ENCODE data around the gene PLXNB2. TPM values are rescaled to one million over a fixed set of nuclear protein-coding genes. Genes with fewer than 3 reads are reported as not detected.

PLXNB2 gene
- total RNA-seq, 3 donors from 2014 or later = 232 to 318 (median 250) TPM

DNA sequence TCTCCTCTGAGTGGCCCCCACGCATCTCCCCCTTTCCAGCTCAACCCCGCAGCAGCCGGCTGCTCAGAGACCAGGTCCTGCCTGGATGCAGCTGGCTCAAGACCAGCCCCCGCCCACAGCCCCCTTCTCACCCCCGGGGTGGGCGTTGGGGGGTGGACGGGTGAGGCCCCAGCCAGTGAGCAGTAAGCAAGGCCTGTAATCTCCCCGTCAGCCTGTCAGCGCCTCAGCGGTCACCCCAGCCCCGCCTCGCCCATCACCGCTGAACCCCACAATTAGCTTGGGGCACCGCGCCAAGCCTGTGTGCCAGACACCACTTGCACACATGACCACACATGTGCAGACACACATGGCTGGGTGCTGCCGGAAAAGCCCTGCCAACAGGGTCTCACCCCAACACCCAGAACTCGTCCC is 5.9 kb downstream of the PLXNB2 start:
- no peak for ATAC-seq
- TF ChIP-seq, protein P1, sequence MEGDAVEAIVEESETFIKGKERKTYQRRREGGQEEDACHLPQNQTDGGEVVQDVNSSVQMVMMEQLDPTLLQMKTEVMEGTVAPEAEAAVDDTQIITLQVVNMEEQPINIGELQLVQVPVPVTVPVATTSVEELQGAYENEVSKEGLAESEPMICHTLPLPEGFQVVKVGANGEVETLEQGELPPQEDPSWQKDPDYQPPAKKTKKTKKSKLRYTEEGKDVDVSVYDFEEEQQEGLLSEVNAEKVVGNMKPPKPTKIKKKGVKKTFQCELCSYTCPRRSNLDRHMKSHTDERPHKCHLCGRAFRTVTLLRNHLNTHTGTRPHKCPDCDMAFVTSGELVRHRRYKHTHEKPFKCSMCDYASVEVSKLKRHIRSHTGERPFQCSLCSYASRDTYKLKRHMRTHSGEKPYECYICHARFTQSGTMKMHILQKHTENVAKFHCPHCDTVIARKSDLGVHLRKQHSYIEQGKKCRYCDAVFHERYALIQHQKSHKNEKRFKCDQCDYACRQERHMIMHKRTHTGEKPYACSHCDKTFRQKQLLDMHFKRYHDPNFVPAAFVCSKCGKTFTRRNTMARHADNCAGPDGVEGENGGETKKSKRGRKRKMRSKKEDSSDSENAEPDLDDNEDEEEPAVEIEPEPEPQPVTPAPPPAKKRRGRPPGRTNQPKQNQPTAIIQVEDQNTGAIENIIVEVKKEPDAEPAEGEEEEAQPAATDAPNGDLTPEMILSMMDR (IDR thresholded peaks at IDR 0.05) = no peak
- intact Hi-C loops (cut with DNase I, micrococcal nuclease) = no loop called here
- peaks cover 85% of the 10 kb centered on the region for H3K4me1 ChIP-seq (ENCODE audit: low read depth)
- no peak overlapping the region for H3K4me3 ChIP-seq
- H3K36me3 ChIP-seq (ENCODE audit: low read depth) = no peaks in the 10 kb centered on the region
- no peaks in the 10 kb centered on the region for H3K9me3 ChIP-seq
- DNase-seq = peak in 1 of 3 donors; percentile 64

DNA sequence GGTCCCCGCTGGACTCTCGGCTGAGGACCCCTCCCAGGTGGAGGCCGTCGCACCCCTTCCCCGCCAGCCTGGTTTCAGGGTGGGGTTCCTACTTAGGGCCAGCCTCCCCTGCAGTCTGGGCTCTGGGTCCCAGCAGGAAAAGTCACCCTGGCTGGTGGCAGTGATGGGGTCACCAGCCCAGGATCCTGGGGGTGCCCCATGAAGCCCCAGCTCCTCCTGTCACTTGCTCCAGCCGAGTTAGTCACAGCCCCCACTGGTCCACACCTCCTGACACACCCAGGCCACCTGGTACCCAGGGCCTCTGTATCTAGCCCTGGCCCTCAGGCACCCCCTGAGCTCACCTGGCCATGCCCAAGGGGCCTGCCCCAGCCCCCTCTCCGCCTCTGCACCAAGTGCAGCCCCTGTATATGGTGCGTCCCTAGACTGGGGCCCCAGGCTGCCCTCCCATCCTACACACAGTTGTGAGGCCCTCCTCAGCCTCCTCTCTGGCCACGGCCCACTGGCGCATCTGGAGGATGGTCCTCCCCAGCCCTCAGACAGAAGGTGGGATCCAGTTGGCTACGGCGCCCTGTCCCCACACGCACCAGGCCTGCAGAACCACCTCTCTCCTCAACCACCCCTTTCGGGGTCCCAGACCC is 6.7 kb downstream of the PLXNB2 start:
- DNase-seq = no peak
- H3K4me3 ChIP-seq = no peak overlapping the region
- H3K4me1 ChIP-seq (ENCODE audit: low read depth) = peaks cover 83% of the 10 kb centered on the region
- TF ChIP-seq, protein P1 (IDR thresholded peaks at IDR 0.05) = no peak
- no peak for ATAC-seq
- intact Hi-C loops (cut with DNase I, micrococcal nuclease) = no loop called here
- no peaks in the 10 kb centered on the region for H3K9me3 ChIP-seq
- H3K36me3 ChIP-seq (ENCODE audit: low read depth) = no peaks in the 10 kb centered on the region

DNA sequence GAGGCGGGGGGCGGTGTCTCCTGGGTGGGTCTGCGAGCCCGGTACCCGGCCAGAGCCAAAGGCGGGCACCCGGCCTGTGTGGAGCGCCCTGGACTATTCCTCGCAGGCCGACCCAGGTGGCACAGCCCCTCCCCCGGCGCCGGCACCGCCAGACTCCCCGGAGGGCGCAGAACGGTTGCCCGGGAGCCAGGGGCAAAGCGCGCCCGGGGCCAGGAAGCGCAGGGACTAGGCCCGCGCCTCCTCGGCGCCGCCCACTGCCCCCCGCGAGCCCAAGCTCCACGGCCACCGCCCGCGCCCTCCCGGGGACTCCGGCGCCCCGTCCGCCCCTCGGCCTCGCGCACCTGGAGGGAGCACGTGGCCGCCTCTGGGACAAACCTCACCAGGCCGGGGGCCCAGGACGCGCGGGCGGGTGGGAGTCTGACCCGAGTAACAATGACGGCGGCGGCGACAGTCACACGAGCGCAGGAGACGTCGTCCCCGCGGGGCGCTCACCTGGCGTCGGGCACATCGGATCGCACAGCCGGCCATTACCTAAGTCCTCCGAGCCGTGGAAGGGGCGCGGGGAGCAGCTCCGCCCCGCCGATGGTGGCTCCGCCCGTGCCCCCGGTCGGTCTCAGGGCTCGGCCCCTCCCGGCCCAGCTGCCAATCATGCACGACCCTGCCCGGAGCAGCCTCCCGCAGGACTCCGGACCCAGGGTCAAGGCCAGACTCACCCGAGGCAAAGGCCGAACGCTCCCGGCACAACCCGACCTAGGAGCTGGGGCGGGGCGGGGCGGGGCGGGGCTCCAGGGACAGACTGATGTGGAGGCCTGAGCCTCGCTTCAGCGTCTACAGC is 7.4 kb downstream of the PLXNB2 start:
- DNase-seq (peak; percentile 89 to 92 (median 89)), ATAC-seq (peak; percentile 60)
- TF ChIP-seq, protein P1 (IDR thresholded peaks at IDR 0.05) = no peak

DNA sequence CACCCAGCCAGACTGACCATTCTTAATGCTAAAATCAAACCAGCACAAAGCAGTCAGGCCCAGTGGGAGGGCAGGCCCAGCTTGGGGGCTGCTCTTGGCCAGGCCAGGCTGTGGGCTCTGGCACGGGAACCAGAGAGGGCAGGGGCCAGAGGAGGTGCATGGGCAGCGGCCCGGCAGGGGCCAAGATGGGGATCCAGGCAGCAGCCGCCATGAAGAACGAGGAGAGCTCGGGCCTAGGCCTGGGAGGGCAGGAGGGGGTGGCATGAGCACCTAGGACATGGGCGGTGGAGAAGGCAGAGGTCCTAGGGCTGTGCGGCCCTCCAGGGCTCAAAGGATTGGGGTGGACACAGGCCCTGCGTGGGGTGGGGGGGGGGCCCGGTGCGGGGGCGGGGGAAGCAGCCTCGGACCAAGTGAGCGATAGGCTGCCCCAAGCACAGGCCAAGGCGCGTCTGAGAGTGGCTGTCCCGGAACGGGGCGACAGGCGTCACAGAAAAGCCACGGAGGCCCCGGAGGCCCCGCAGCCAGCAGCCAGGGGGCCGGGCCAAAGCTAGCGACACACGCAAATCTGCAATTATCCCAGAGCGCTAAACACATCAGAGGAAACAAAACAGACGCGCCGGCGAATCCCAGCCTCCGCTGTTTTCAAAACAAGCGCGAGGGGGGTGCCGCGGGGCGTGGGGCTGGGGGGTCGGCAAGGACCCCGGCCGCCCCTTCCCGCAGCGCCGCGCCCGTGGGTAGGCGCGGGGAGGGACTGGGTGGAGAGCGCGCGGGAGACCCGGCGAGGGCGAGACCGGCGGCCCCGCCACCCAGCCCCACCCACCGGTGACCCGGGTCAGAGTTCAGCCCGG is 8.3 kb downstream of the PLXNB2 start:
- intact Hi-C loops (cut with DNase I, micrococcal nuclease) = no loop called here
- TF ChIP-seq, protein P1 (IDR thresholded peaks at IDR 0.05) = no peak
- no peaks in the 10 kb centered on the region for H3K9me3 ChIP-seq
- ATAC-seq (no peak), DNase-seq (no peak)
- H3K4me1 ChIP-seq (ENCODE audit: low read depth) = peaks cover 75% of the 10 kb centered on the region
- no peaks in the 10 kb centered on the region for H3K36me3 ChIP-seq (ENCODE audit: low read depth)
- H3K4me3 ChIP-seq = peak overlapping the region; percentile 0

More for the DNA sequence above, 7.4 kb downstream of the PLXNB2 start:
- intact Hi-C loops (cut with DNase I, micrococcal nuclease) = no loop called here
- no peaks in the 10 kb centered on the region for H3K36me3 ChIP-seq (ENCODE audit: low read depth)
- no peaks in the 10 kb centered on the region for H3K9me3 ChIP-seq
- H3K4me1 ChIP-seq (ENCODE audit: low read depth) = peaks cover 75% of the 10 kb centered on the region
- peak overlapping the region; percentile 0 for H3K4me3 ChIP-seq

DNA sequence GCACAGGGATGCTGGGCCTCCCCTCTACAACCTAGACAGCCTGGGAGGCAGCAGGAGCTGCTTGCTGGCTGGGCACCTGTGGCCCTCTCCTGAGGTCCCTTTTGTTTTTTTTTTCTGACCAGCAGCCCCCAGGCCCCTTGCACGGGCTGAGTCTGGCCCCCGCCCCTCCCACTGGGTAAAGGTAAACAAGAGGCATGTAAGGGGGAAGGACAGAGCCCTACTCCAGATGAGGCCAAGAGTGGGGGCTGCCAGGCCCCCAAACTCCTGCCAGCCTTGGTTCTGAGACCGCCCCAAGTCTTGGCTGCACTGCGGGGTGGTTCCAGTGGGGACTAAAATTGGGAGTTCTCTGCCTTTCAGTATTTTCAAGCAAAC is 9.2 kb downstream of the PLXNB2 start:
- Histone ChIP-seq H3K4me1 (ENCODE audit: low read depth) (peaks cover 74% of the 10 kb centered on the region), H3K36me3 (ENCODE audit: low read depth) (no peaks in the 10 kb centered on the region), H3K9me3 (no peaks in the 10 kb centered on the region), H3K4me3 (no peak overlapping the region)
- TF ChIP-seq, protein P1 (IDR thresholded peaks at IDR 0.05) = no peak
- ATAC-seq = no peak
- DNase-seq = no peak
- intact Hi-C loops (cut with DNase I, micrococcal nuclease) = no loop called here

Data from mucosa of descending colon (tissue), 3 donors.